Liver (tissue), 9 donors: ENCODE data around the gene GRB2. TPM values are rescaled to one million over a fixed set of nuclear protein-coding genes. Genes with fewer than 3 reads are reported as not detected.

Experiments used
- DNase-seq: peaks from one replicate; pipeline ENCODE4 v3.0.0-alpha.2; 2017; ENCODE audit warnings: low spot score
- H3K27ac ChIP-seq, 2 donors: one replicate each; pipeline ENCODE4 v1.7.0; 2013; ENCODE audit warnings: inconsistent platforms in 2 of 2, low read length in 2 of 2, control low read depth in 1 of 2, low read depth in 1 of 2, mild to moderate bottlenecking in 1 of 2
- H3K27me3 ChIP-seq, 4 donors: one replicate each; pipeline versions ENCODE4 v1.6.1 to v1.7.0; 2013; ENCODE audit warnings: low read length in 3 of 4, inconsistent platforms in 1 of 4, mild to moderate bottlenecking in 1 of 4, moderate library complexity in 1 of 4; ENCODE audit not compliant: control insufficient read depth in 4 of 4, insufficient read depth in 4 of 4
- H3K36me3 ChIP-seq, 4 donors: one replicate each; pipeline versions ENCODE4 v1.6.1 to v1.7.0; 2013; ENCODE audit warnings: low read length in 3 of 4, mild to moderate bottlenecking in 3 of 4, low read depth in 1 of 4, moderate library complexity in 1 of 4; ENCODE audit not compliant: control insufficient read depth in 4 of 4, insufficient read depth in 3 of 4
- H3K4me1 ChIP-seq, 4 donors: one replicate each; pipeline versions ENCODE4 v1.6.1 to v1.7.0; 2013; ENCODE audit warnings: low read length in 3 of 4, mild to moderate bottlenecking in 3 of 4, moderate library complexity in 1 of 4; ENCODE audit not compliant: control insufficient read depth in 4 of 4, insufficient read depth in 4 of 4
- H3K4me3 ChIP-seq, 3 donors: one replicate each; pipeline versions ENCODE4 v1.6.1 to v1.7.0; 2013; ENCODE audit warnings: low read length in 3 of 3, control low read depth in 1 of 3, low read depth in 1 of 3, mild to moderate bottlenecking in 1 of 3
- H3K9ac ChIP-seq, 2 donors: one replicate each; pipeline ENCODE4 v1.7.0; 2013; ENCODE audit warnings: low read length in 2 of 2, mild to moderate bottlenecking in 2 of 2, moderate library complexity in 2 of 2, control low read depth in 1 of 2, low read depth in 1 of 2
- H3K9me3 ChIP-seq, 4 donors: one replicate each; pipeline versions ENCODE4 v1.6.1 to v1.7.0; 2013; ENCODE audit warnings: low read length in 3 of 4; ENCODE audit not compliant: control insufficient read depth in 4 of 4
- CTCF ChIP-seq: fragments of 150-350 bp; IDR thresholded peaks from 2 replicates; pipeline ENCODE4 v1.5.1; 2017; ENCODE audit warnings: improper control_type of control experiment, low read depth, low read length; ENCODE audit not compliant: missing input control
- EGR1 ChIP-seq, 2 donors: IDR thresholded peaks; 2 replicates each; pipeline ENCODE4 v1.6.1; 2016 to 2018; ENCODE audit warnings: antibody characterized with exemption in 2 of 2, low read depth in 2 of 2
- FOXA1 ChIP-seq: IDR thresholded peaks from 2 replicates; pipeline ENCODE4 v1.6.1; 2016; ENCODE audit warnings: antibody characterized with exemption
- FOXA2 ChIP-seq: IDR thresholded peaks from 2 replicates; pipeline ENCODE4 v1.6.1; 2016; ENCODE audit warnings: antibody characterized with exemption
- GABPA ChIP-seq, 2 donors: IDR thresholded peaks in 1 of 2; conservative IDR thresholded peaks in 1 of 2; 2 replicates each; pipeline ENCODE4 v1.6.1; 2016; ENCODE audit warnings: antibody characterized with exemption in 2 of 2, mild to moderate bottlenecking in 1 of 2, moderate library complexity in 1 of 2
- HNF4A ChIP-seq, 2 donors: conservative IDR thresholded peaks; 2 replicates each; pipeline ENCODE4 v1.6.1; 2016; ENCODE audit warnings: antibody characterized with exemption in 2 of 2, mild to moderate bottlenecking in 2 of 2
- HNF4G ChIP-seq: IDR thresholded peaks from 2 replicates; pipeline ENCODE4 v1.6.1; 2016; ENCODE audit warnings: antibody characterized with exemption
- JUND ChIP-seq, 2 donors: IDR thresholded peaks; 2 replicates each; pipeline ENCODE4 v1.6.1; 2016; ENCODE audit warnings: antibody characterized with exemption in 2 of 2
- MAX ChIP-seq: IDR thresholded peaks from 2 replicates; pipeline ENCODE4 v1.6.1; 2016; ENCODE audit warnings: antibody characterized with exemption
- NR2F2 ChIP-seq: IDR thresholded peaks from 2 replicates; pipeline ENCODE4 v1.6.1; 2016; ENCODE audit warnings: antibody characterized with exemption
- RAD21 ChIP-seq, 2 donors: IDR thresholded peaks; 2 replicates each; pipeline ENCODE4 v1.6.1; 2016; ENCODE audit warnings: antibody characterized with exemption in 2 of 2, mild to moderate bottlenecking in 2 of 2
- RXRA ChIP-seq, 2 donors: IDR thresholded peaks; 2 replicates each; pipeline ENCODE4 v1.6.1; 2017 to 2018; ENCODE audit warnings: antibody characterized with exemption in 2 of 2, mild to moderate bottlenecking in 1 of 2
- SP1 ChIP-seq: IDR thresholded peaks from 2 replicates; pipeline ENCODE4 v1.6.1; 2018; ENCODE audit warnings: antibody characterized with exemption, mild to moderate bottlenecking
- TAF1 ChIP-seq: conservative IDR thresholded peaks from 2 replicates; pipeline ENCODE4 v1.6.1; 2016; ENCODE audit warnings: antibody characterized with exemption, mild to moderate bottlenecking
- YY1 ChIP-seq: IDR thresholded peaks from 2 replicates; pipeline ENCODE4 v1.6.1; 2016; ENCODE audit warnings: antibody characterized with exemption, mild to moderate bottlenecking
- ZBTB33 ChIP-seq: IDR thresholded peaks from 2 replicates; pipeline ENCODE4 v1.6.1; 2016; ENCODE audit warnings: antibody characterized with exemption
- WGBS: extraction: QIAGEN DNeasy Blood & Tissue Kit; methylation state at CpG from one replicate; pipeline ENCODE4 v1.1.7; 2013; 5-methylcytosine and 5-hydroxymethylcytosine counted together
- polyA plus RNA-seq, 2 donors: library from polyadenylated mRNA; stranded (reverse) in 1 of 2; unstranded in 1 of 2; fragments of 200-250 nt in 1 of 2; fragments of >200 nt in 1 of 2; fragmentation: Nextera tagmentation in 1 of 2; extraction: Ambion mirVana in 1 of 2; gene quantifications; one replicate each; pipeline versions ENCODE4 v1.2.1 to v1.2.3, GENCODE V29; 2013 to 2015
- total RNA-seq, 2 donors: library from RNA; depleted of rRNA; stranded (reverse); fragments of >200 nt; gene quantifications; one replicate each; pipeline ENCODE4 v1.2.3, GENCODE V29; 2014
- TF ChIP-seq, protein P1 (sequence below): IDR thresholded peaks from 2 replicates; pipeline ENCODE4 v1.6.1; 2016; ENCODE audit warnings: antibody characterized with exemption
- TF ChIP-seq, protein P2 (sequence below): IDR thresholded peaks from 2 replicates; pipeline ENCODE4 v1.6.1; 2016; ENCODE audit warnings: antibody characterized with exemption, mild to moderate bottlenecking
- donor health status: healthy.
- donor health status: healthy.
- donor health status: healthy.
- donor health status: healthy.
- donor health status: healthy.

Gene GRB2
- total and polyA plus RNA-seq, 4 donors: 36.0 to 91.8 (median 49.6) TPM

GRCh38 chr17:75341784-75342486 is 63.5 kb downstream of the GRB2 start (continued):
- TF ChIP-seq FOXA1: no peak
- TF ChIP-seq HNF4G: no peak

DNA sequence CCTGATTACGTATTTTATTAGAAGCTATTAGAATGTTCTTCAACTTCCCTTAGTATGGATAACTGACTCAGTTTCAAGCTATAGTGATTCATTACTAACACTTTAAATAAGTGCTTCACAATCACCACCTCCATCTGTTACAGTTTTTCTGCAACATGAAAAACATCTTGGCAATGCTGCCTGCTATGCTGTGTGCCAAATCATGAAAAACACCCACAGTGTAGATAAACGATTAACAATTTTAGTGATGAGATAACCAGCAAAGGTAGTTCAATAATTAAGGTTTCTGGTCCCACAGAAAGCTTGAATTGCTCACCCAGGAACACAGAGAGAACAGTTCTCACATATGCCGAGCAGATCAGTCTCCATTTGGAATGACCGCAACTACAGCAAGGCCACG is 64.8 kb downstream of the GRB2 start:
- no peaks in the 10 kb centered on the region for H3K9me3 ChIP-seq
- H3K4me3 ChIP-seq: no peak overlapping the region
- TF ChIP-seq JUND (IDR thresholded peaks at IDR 0.05) (no peak), SP1 (no peak), FOXA2 (no peak), RXRA (IDR thresholded peaks at IDR 0.05) (no peak), HNF4A (conservative IDR thresholded peaks at IDR 0.05) (no peak), FOXA1 (no peak), EGR1 (IDR thresholded peaks at IDR 0.05; ENCODE audit: low read depth in 2 of 2) (no peak), MAX (no peak), TAF1 (no peak), HNF4G (no peak), YY1 (no peak), NR2F2 (no peak), GABPA (IDR thresholded peaks at IDR 0.05 in 1 of 2, conservative IDR thresholded peaks at IDR 0.05 in 1 of 2) (no peak), RAD21 (IDR thresholded peaks at IDR 0.05) (no peak), CTCF (no peak), ZBTB33 (no peak)
- TF ChIP-seq, protein P1, sequence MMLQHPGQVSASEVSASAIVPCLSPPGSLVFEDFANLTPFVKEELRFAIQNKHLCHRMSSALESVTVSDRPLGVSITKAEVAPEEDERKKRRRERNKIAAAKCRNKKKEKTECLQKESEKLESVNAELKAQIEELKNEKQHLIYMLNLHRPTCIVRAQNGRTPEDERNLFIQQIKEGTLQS: no peak
- TF ChIP-seq, protein P2, sequence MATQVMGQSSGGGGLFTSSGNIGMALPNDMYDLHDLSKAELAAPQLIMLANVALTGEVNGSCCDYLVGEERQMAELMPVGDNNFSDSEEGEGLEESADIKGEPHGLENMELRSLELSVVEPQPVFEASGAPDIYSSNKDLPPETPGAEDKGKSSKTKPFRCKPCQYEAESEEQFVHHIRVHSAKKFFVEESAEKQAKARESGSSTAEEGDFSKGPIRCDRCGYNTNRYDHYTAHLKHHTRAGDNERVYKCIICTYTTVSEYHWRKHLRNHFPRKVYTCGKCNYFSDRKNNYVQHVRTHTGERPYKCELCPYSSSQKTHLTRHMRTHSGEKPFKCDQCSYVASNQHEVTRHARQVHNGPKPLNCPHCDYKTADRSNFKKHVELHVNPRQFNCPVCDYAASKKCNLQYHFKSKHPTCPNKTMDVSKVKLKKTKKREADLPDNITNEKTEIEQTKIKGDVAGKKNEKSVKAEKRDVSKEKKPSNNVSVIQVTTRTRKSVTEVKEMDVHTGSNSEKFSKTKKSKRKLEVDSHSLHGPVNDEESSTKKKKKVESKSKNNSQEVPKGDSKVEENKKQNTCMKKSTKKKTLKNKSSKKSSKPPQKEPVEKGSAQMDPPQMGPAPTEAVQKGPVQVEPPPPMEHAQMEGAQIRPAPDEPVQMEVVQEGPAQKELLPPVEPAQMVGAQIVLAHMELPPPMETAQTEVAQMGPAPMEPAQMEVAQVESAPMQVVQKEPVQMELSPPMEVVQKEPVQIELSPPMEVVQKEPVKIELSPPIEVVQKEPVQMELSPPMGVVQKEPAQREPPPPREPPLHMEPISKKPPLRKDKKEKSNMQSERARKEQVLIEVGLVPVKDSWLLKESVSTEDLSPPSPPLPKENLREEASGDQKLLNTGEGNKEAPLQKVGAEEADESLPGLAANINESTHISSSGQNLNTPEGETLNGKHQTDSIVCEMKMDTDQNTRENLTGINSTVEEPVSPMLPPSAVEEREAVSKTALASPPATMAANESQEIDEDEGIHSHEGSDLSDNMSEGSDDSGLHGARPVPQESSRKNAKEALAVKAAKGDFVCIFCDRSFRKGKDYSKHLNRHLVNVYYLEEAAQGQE: no peak
- H3K36me3 ChIP-seq: no peaks in the 10 kb centered on the region
- H3K27me3 ChIP-seq: no peaks in the 10 kb centered on the region
- DNase-seq: no peak
- H3K9ac ChIP-seq: no peak overlapping the region
- no peak overlapping the region for H3K27ac ChIP-seq
- 79% methylated on average over 5 of the region's 5 CpGs for WGBS
- H3K4me1 ChIP-seq: peaks cover under 1 to 10% (median 6%) of the 10 kb centered on the region in 4 donors
